Adrenal gland (tissue), 12 donors: ENCODE measurements around the gene DOCK3. TPM values are rescaled to one million over a fixed set of nuclear protein-coding genes. Genes with fewer than 3 reads are reported as not detected.

Experiments used
- DNase-seq, 7 donors: peaks; one replicate each; pipeline ENCODE4 v3.0.0-alpha.2; 2019 to 2020
- H3K27ac ChIP-seq, 5 donors: fragments of 200-600 bp; sonication (generic) in 4 of 5; 1 replicate in 3 of 5; 2 replicates in 2 of 5; pipeline versions ENCODE4 v1.5.1 to v1.8.0; 2016 to 2020; ENCODE audit warnings: mild to moderate bottlenecking in 1 of 5
- H3K27me3 ChIP-seq: fragments of 200-600 bp; 2 replicates; pipeline ENCODE4 v1.8.0; 2021
- H3K36me3 ChIP-seq, 2 donors: fragments of 200-600 bp; replicated peaks in 1 of 2; 1 replicate in 1 of 2; 2 replicates in 1 of 2; pipeline versions ENCODE4 v1.5.1 to v1.8.0; 2018 to 2022
- H3K4me1 ChIP-seq, 2 donors: fragments of 200-600 bp; replicated peaks in 1 of 2; 1 replicate in 1 of 2; 2 replicates in 1 of 2; pipeline versions ENCODE4 v1.5.1 to v1.8.0; 2018 to 2021
- H3K4me3 ChIP-seq, 4 donors: fragments of 200-600 bp; sonication (generic) in 3 of 4; one replicate each; pipeline ENCODE4 v1.5.1; 2016 to 2018
- H3K9me3 ChIP-seq, 3 donors: fragments of 200-600 bp; sonication (generic) in 1 of 3; replicated peaks in 1 of 3; 1 replicate in 2 of 3; 2 replicates in 1 of 3; pipeline versions ENCODE4 v1.5.1 to v1.8.0; 2016 to 2021
- POLR2A ChIP-seq, 2 donors: fragments of 450-650 bp; IDR thresholded peaks; one replicate each; pipeline ENCODE4 v1.6.1; 2017; ENCODE audit warnings: antibody characterized with exemption in 2 of 2, mild to moderate bottlenecking in 2 of 2, moderate library complexity in 1 of 2
- WGBS, 4 donors: extraction: QIAGEN DNeasy Blood & Tissue Kit in 2 of 4; methylation state at CpG; one replicate each; pipeline versions ENCODE4 v1.1.5 to v1.1.7; 2013 to 2017; 5-methylcytosine and 5-hydroxymethylcytosine counted together
- intact Hi-C, 2 donors: fragments of 100-400 bp; cut with DNase I; formaldehyde crosslinking; loops; one replicate each; pipeline versions ENCODE4 v1.14.1 to v1.15.0; 2022 to 2023
- polyA plus RNA-seq, 3 donors: library from polyadenylated mRNA; stranded (reverse); fragments of 200-250 nt in 2 of 3; fragments of 350-450 nt in 1 of 3; fragmentation: Illumina TruSeq in 1 of 3; extraction: RNeasy Lipid Tissue Mini Kit (QIAGEN cat#74804) in 1 of 3; gene quantifications; one replicate each; pipeline ENCODE4 v1.2.3, GENCODE V29; 2013 to 2014
- total RNA-seq, 9 donors: library from RNA; depleted of rRNA in 4 of 9; stranded (reverse); fragments of >200 nt in 4 of 9; fragments of 120-200 nt in 1 of 9; fragmentation: NEBNext Ultra II Directional in 1 of 9; extraction: Animal tissue kit (Norgen Biotek cat#: 25700) in 1 of 9; gene quantifications; one replicate each; pipeline versions ENCODE4 v1.1.0 to v1.2.4, GENCODE V29; 2013 to 2023
- TF ChIP-seq, protein P1 (sequence below), 6 experiments: fragments of 450-650 bp in 4 of 6; fragments of 200-600 bp in 2 of 6; sonication (generic) in 1 of 6; IDR thresholded peaks; 1 replicate in 5 of 6; 2 replicates in 1 of 6; pipeline versions ENCODE4 v1.5.1 to v1.8.0; 2016 to 2021; ENCODE audit warnings: antibody characterized with exemption in 6 of 6, mild to moderate bottlenecking in 2 of 6, moderate library complexity in 1 of 6
- donor health status: healthy with polysubstance abuse.
- donor health status: Bipolar disorder and iron deficiency.
- donor health status: DM: yes; HTN: yes; CAD: no.
- donor health status: DM: no; HTN: no; CAD: no.
- donor health status: DM: no; HTN: no; CAD: no.
- donor health status: DM: yes; HTN: yes; CAD: no.

The DOCK3 gene
- total and polyA plus RNA-seq, 12 donors: 0.72 to 8.6 (median 2.9) TPM

DNA sequence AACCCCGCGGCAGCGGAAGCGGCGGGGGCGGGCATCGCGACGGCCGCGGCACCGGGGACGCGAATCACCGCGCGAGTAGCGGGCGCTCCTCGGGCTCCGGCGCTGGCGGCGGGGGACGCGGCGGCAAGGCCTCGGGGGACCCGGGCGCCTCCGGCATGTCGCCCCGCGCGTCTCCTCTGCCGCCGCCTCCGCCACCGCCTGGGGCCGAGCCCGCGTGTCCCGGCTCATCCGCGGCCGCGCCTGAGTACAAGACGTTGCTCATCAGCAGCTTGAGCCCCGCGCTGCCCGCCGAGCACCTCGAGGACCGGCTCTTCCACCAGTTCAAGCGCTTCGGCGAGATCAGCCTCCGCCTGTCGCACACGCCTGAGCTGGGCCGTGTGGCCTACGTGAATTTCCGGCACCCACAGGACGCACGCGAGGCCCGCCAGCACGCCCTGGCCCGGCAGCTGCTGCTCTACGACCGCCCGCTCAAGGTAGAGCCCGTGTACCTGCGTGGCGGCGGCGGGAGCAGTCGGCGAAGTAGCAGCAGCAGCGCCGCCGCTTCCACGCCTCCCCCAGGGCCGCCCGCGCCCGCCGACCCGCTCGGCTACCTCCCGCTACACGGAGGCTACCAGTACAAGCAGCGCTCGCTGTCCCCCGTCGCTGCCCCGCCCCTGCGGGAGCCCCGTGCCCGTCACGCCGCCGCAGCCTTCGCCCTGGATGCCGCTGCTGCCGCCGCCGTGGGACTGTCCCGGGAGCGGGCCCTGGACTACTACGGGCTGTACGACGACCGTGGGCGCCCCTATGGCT is 717.0 kb downstream of the DOCK3 start:
- 0 to 11% (median 8%) methylated on average over 3 to 111 of the region's 115 CpGs; no CpG with 5 or more reads in 1 of the 4 donors for WGBS, 4 donors
- no peak for TF ChIP-seq POLR2A (IDR thresholded peaks at IDR 0.05)
- TF ChIP-seq, protein P1, sequence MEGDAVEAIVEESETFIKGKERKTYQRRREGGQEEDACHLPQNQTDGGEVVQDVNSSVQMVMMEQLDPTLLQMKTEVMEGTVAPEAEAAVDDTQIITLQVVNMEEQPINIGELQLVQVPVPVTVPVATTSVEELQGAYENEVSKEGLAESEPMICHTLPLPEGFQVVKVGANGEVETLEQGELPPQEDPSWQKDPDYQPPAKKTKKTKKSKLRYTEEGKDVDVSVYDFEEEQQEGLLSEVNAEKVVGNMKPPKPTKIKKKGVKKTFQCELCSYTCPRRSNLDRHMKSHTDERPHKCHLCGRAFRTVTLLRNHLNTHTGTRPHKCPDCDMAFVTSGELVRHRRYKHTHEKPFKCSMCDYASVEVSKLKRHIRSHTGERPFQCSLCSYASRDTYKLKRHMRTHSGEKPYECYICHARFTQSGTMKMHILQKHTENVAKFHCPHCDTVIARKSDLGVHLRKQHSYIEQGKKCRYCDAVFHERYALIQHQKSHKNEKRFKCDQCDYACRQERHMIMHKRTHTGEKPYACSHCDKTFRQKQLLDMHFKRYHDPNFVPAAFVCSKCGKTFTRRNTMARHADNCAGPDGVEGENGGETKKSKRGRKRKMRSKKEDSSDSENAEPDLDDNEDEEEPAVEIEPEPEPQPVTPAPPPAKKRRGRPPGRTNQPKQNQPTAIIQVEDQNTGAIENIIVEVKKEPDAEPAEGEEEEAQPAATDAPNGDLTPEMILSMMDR (IDR thresholded peaks at IDR 0.05): no peak
- Histone ChIP-seq H3K9me3 (no peaks in the 10 kb centered on the region), H3K4me3 (peak overlapping the region; percentile 25 to 99 (median 50)), H3K36me3 (peaks cover 0 to 62% of the 10 kb centered on the region in 2 donors), H3K27ac (peak overlapping the region; percentile 53 to 97 (median 82)), H3K27me3 (no peaks in the 10 kb centered on the region), H3K4me1 (peaks cover 14 to 68% of the 10 kb centered on the region in 2 donors)
- intact Hi-C loops: loop anchor here in 1 of 2 donors (10.0 kb wide), 2 partner anchors 103 to 283 kb away; partner anchors contain the start of gene TEX264
- DNase-seq: peak in 6 of 7 donors; percentile 29 to 62 (median 46)

DNA sequence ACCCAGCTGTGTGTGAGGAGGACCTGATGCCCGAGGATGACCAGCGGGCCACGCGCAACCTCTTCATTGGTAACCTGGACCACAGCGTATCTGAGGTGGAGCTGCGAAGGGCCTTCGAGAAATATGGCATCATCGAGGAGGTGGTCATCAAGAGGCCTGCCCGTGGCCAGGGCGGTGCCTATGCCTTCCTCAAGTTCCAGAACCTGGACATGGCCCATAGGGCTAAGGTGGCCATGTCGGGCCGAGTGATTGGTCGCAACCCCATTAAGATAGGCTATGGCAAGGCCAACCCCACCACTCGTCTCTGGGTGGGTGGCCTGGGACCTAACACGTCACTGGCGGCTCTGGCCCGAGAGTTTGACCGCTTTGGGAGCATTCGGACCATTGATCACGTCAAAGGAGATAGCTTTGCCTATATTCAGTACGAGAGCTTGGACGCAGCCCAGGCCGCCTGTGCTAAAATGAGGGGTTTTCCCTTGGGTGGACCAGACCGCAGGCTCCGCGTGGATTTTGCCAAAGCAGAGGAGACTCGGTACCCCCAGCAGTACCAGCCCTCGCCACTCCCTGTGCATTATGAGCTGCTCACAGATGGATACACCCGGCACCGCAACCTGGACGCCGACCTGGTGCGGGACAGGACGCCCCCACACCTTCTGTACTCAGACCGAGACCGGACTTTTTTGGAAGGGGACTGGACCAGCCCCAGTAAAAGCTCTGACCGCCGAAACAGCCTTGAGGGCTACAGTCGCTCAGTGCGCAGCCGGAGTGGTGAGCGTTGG is 717.8 kb downstream of the DOCK3 start:
- TF ChIP-seq, protein P1 (IDR thresholded peaks at IDR 0.05): no peak
- no peak for TF ChIP-seq POLR2A (IDR thresholded peaks at IDR 0.05)
- WGBS, 4 donors: 92 to 95% (median 93%) methylated on average over 13 to 42 of the region's 42 CpGs
- Histone ChIP-seq H3K9me3 (no peaks in the 10 kb centered on the region), H3K36me3 (peaks cover 0 to 66% of the 10 kb centered on the region in 2 donors), H3K27ac (peak overlapping the region in 4 of 5 donors; percentile 80 to 97 (median 87)), H3K4me1 (peaks cover 14 to 60% of the 10 kb centered on the region in 2 donors), H3K27me3 (no peaks in the 10 kb centered on the region), H3K4me3 (peak overlapping the region in 2 of 4 donors; percentile 57 to 99)
- intact Hi-C loops: loop anchor here in 1 of 2 donors (10.0 kb wide), 2 partner anchors 102 to 282 kb away; partner anchors contain the start of gene TEX264
- peak in 4 of 7 donors; percentile 28 to 65 (median 42) for DNase-seq

DNA sequence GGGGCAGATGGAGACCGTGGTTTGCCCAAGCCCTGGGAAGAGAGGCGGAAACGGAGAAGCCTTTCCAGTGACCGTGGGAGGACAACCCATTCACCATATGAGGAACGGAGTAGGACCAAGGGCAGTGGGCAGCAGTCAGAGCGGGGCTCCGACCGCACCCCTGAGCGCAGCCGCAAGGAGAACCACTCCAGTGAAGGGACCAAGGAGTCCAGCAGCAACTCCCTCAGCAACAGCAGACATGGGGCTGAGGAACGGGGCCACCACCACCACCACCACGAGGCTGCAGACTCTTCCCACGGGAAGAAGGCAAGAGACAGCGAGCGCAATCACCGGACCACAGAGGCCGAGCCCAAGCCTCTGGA is 718.4 kb downstream of the DOCK3 start:
- Histone ChIP-seq H3K9me3 (no peaks in the 10 kb centered on the region), H3K27me3 (no peaks in the 10 kb centered on the region), H3K27ac (no peak overlapping the region), H3K36me3 (peaks cover 0 to 66% of the 10 kb centered on the region in 2 donors), H3K4me1 (peaks cover 14 to 55% of the 10 kb centered on the region in 2 donors), H3K4me3 (no peak overlapping the region)
- peak in 1 of 7 donors; percentile 52 for DNase-seq
- 96 to 98% (median 97%) methylated on average over 12 to 17 of the region's 17 CpGs for WGBS, 4 donors
- no peak for TF ChIP-seq POLR2A (IDR thresholded peaks at IDR 0.05)
- TF ChIP-seq, protein P1 (IDR thresholded peaks at IDR 0.05): no peak
- intact Hi-C loops: loop anchor here in 1 of 2 donors (10.0 kb wide), 2 partner anchors 102 to 282 kb away; partner anchors contain the start of gene TEX264

DNA sequence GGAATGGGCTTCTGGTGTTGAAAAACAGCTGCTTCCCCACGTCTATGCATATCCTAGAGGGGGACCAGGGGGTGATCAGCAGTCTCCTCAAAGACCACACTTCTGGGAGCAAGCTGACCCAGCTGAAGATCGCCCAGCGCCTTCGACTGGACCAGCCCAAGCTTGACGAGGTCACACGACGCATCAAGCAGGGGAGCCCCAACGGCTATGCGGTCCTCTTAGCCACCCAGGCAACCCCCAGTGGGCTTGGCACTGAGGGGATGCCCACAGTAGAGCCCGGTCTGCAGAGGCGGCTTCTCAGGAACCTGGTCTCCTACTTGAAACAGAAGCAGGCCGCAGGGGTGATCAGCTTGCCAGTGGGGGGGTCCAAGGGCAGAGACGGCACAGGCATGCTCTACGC is 718.8 kb downstream of the DOCK3 start:
- Histone ChIP-seq H3K36me3 (peaks cover 0 to 66% of the 10 kb centered on the region in 2 donors), H3K27me3 (no peaks in the 10 kb centered on the region)
- intact Hi-C loops: loop anchor here in 1 of 2 donors (10.0 kb wide), 2 partner anchors 101 to 281 kb away; partner anchors contain the start of gene TEX264

More for the DNA sequence above, 718.8 kb downstream of the DOCK3 start:
- Histone ChIP-seq H3K27ac (no peak overlapping the region), H3K9me3 (no peaks in the 10 kb centered on the region), H3K4me1 (peaks cover 14 to 53% of the 10 kb centered on the region in 2 donors), H3K4me3 (no peak overlapping the region)
- DNase-seq: peak in 1 of 7 donors; percentile 53
- 86 to 95% (median 93%) methylated on average over 6 to 14 of the region's 14 CpGs for WGBS, 4 donors
- no peak for TF ChIP-seq POLR2A (IDR thresholded peaks at IDR 0.05)
- TF ChIP-seq, protein P1 (IDR thresholded peaks at IDR 0.05): no peak
